PFSK-1 (cell line): ENCODE measurements around the gene TRHDE.

Experiments
- FOXP2 ChIP-seq: optimal IDR thresholded peaks from 2 replicates; pipeline ENCODE3; 2011; ENCODE audit warnings: borderline replicate concordance, control low read depth, inconsistent platforms; ENCODE audit not compliant: insufficient read depth; ENCODE audit errors: extremely low read length, extremely low read depth
- POLR2AphosphoS5 ChIP-seq: IDR thresholded peaks from 2 replicates; pipeline ENCODE4 v1.6.1; 2012; ENCODE audit warnings: low read depth, mild to moderate bottlenecking, control low read depth, low read length, moderate library complexity
- SIN3A ChIP-seq: IDR thresholded peaks from 2 replicates; pipeline ENCODE4 v1.6.1; 2012; ENCODE audit warnings: mild to moderate bottlenecking, low read length, moderate library complexity, borderline replicate concordance; ENCODE audit not compliant: insufficient read depth
- TAF1 ChIP-seq: IDR thresholded peaks from 2 replicates; pipeline ENCODE4 v1.6.1; 2012; ENCODE audit warnings: low read length, control low read depth, borderline replicate concordance; ENCODE audit not compliant: insufficient read depth
- TF ChIP-seq, protein P1 (sequence below), 2 experiments: IDR thresholded peaks; 2 replicates each; pipeline versions ENCODE4 v1.6.1 to v1.8.0; 2011 to 2012; ENCODE audit warnings: low read depth in 2 of 2, low read length in 2 of 2, control low read depth in 1 of 2, inconsistent platforms in 1 of 2, mild to moderate bottlenecking in 1 of 2, moderate library complexity in 1 of 2; ENCODE audit not compliant: insufficient read depth in 1 of 2

Gene TRHDE

GRCh38 chr12:72318341-72318740 is 46.2 kb downstream of the TRHDE start:
- TF ChIP-seq SIN3A = no peak
- no peak for TF ChIP-seq FOXP2
- no peak for TF ChIP-seq TAF1
- no peak for TF ChIP-seq POLR2AphosphoS5
- TF ChIP-seq, protein P1, sequence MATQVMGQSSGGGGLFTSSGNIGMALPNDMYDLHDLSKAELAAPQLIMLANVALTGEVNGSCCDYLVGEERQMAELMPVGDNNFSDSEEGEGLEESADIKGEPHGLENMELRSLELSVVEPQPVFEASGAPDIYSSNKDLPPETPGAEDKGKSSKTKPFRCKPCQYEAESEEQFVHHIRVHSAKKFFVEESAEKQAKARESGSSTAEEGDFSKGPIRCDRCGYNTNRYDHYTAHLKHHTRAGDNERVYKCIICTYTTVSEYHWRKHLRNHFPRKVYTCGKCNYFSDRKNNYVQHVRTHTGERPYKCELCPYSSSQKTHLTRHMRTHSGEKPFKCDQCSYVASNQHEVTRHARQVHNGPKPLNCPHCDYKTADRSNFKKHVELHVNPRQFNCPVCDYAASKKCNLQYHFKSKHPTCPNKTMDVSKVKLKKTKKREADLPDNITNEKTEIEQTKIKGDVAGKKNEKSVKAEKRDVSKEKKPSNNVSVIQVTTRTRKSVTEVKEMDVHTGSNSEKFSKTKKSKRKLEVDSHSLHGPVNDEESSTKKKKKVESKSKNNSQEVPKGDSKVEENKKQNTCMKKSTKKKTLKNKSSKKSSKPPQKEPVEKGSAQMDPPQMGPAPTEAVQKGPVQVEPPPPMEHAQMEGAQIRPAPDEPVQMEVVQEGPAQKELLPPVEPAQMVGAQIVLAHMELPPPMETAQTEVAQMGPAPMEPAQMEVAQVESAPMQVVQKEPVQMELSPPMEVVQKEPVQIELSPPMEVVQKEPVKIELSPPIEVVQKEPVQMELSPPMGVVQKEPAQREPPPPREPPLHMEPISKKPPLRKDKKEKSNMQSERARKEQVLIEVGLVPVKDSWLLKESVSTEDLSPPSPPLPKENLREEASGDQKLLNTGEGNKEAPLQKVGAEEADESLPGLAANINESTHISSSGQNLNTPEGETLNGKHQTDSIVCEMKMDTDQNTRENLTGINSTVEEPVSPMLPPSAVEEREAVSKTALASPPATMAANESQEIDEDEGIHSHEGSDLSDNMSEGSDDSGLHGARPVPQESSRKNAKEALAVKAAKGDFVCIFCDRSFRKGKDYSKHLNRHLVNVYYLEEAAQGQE (IDR thresholded peaks at IDR 0.05; ENCODE audit: insufficient read depth in 1 of 2, low read depth in 2 of 2, low read length in 2 of 2) = no peak

GRCh38 chr12:72323881-72324280 is 51.7 kb downstream of the TRHDE start:
- no peak for TF ChIP-seq TAF1
- no peak for TF ChIP-seq SIN3A
- no peak for TF ChIP-seq FOXP2
- TF ChIP-seq, protein P1 (IDR thresholded peaks at IDR 0.05; ENCODE audit: insufficient read depth in 1 of 2, low read depth in 2 of 2, low read length in 2 of 2) = no peak
- TF ChIP-seq POLR2AphosphoS5 = no peak

DNA sequence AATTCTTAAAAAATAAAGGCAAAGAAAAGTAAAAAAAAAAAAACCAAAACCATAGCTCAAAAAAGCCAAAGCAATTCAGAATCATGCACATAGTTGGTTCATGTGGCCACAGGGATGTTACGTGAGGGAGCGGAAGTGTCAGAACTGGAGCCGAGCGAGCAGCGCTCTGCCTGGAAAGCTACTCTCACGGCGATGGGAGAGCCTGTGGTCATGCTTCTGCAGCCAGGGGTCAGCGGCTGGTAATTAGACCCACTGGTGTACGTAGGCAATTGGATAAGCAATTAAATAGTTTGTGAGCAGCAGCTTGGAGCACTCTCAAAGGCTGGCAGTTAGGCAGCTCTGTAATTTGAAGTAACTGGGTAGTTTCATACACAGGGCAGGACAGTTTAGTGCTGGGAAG is 58.1 kb downstream of the TRHDE start:
- TF ChIP-seq, protein P1 (IDR thresholded peaks at IDR 0.05; ENCODE audit: insufficient read depth in 1 of 2, low read depth in 2 of 2, low read length in 2 of 2) = no peak
- TF ChIP-seq POLR2AphosphoS5 (no peak), FOXP2 (no peak), TAF1 (no peak), SIN3A (no peak)

GRCh38 chr12:72330784-72331183 is 58.6 kb downstream of the TRHDE start:
- TF ChIP-seq SIN3A = no peak
- no peak for TF ChIP-seq FOXP2

DNA sequence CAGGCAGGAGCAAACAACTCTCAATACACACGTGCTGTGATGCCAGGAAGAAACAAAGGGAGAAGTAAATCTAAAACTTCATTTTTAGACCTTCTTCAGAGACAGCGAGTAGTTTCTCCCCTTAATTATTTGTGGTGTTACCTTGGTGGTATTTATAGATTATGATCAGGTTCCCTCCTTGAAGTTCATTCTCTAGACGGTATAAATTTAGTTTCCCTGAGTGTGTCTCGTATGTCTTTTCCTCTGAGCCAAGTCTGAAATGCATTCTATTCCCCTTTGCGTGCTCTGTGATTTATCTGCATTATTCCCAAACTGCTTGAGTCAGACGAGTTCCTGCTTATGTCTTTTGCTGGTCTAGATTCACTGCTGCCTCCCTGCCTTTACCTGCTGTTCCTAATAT is 65.2 kb downstream of the TRHDE start:
- no peak for TF ChIP-seq POLR2AphosphoS5
- TF ChIP-seq FOXP2 = no peak
- TF ChIP-seq, protein P1 (IDR thresholded peaks at IDR 0.05; ENCODE audit: insufficient read depth in 1 of 2, low read depth in 2 of 2, low read length in 2 of 2) = no peak
- TF ChIP-seq SIN3A = no peak

DNA sequence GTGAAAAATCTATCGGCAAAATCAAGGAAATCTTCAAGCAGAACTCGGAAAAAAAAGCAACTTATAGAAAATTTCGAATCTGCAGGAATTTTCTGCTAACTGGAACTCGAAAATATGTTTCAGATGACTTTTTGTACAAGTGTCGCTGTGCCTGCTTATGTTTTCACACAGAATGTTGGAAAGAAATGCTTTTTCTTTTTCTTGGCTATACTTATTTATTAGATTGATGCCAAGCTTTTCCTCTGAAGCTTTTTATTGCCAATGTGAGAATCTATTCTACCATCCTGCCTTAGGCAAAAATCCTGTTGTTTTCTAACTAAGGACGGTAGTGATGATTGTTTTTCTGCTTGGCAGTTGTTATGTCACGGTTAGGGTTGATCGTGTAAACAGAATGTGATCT is 65.8 kb downstream of the TRHDE start:
- TF ChIP-seq FOXP2 (no peak), SIN3A (no peak), POLR2AphosphoS5 (no peak), TAF1 (no peak)
- TF ChIP-seq, protein P1 (IDR thresholded peaks at IDR 0.05; ENCODE audit: insufficient read depth in 1 of 2, low read depth in 2 of 2, low read length in 2 of 2) = no peak
